Smooth muscle cell (in vitro differentiated cells): ENCODE data around the gene TMUB2. TPM values are rescaled to one million over a fixed set of nuclear protein-coding genes. Genes with fewer than 3 reads are reported as not detected.

Source experiments
- DNase-seq: peaks from one replicate; lab custom pipeline; 2025; ENCODE audit not compliant: unreplicated experiment; lab: John Stamatoyannopoulos, UW
- H2AFZ ChIP-seq: fragments of 200-600 bp; sonication (generic); 2 replicates; pipeline ENCODE4 v1.6.0; 2016; ENCODE audit warnings: antibody characterized with exemption, low read depth, mild to moderate bottlenecking
- H3F3A ChIP-seq: fragments of 200-600 bp; sonication (generic); 2 replicates; pipeline ENCODE4 v1.6.0; 2017; ENCODE audit warnings: antibody characterized with exemption, low read depth
- H3K27ac ChIP-seq: fragments of 200-600 bp; sonication (generic); 2 replicates; pipeline ENCODE4 v1.5.1; 2016; ENCODE audit warnings: low read depth, mild to moderate bottlenecking
- H3K27me3 ChIP-seq: fragments of 200-600 bp; sonication (generic); 2 replicates; pipeline ENCODE4 v1.6.1; 2016; ENCODE audit warnings: low read depth, mild to moderate bottlenecking
- H3K36me3 ChIP-seq: fragments of 200-600 bp; sonication (generic); 2 replicates; pipeline ENCODE4 v1.5.1; 2016; ENCODE audit warnings: low read depth
- H3K4me1 ChIP-seq: fragments of 200-600 bp; sonication (generic); 2 replicates; pipeline ENCODE4 v1.5.1; 2016; ENCODE audit warnings: low read depth
- H3K4me2 ChIP-seq: fragments of 200-600 bp; sonication (generic); 2 replicates; pipeline ENCODE4 v1.6.0; 2016; ENCODE audit warnings: mild to moderate bottlenecking
- H3K4me3 ChIP-seq: fragments of 200-600 bp; sonication (generic); 2 replicates; pipeline ENCODE4 v1.5.1; 2016; ENCODE audit warnings: mild to moderate bottlenecking
- H3K79me2 ChIP-seq: fragments of 200-600 bp; sonication (generic); 2 replicates; pipeline ENCODE4 v1.6.0; 2016; ENCODE audit warnings: low read depth, mild to moderate bottlenecking
- H3K9ac ChIP-seq: fragments of 200-600 bp; sonication (generic); 2 replicates; pipeline ENCODE4 v1.6.0; 2016; ENCODE audit warnings: low read depth
- H3K9me3 ChIP-seq: fragments of 200-600 bp; sonication (generic); replicated peaks from 2 replicates; pipeline ENCODE4 v1.5.1; 2016; ENCODE audit warnings: low read depth
- H4K20me1 ChIP-seq: fragments of 200-600 bp; sonication (generic); 2 replicates; pipeline ENCODE4 v1.6.0; 2016; ENCODE audit warnings: low read depth
- CTCF ChIP-seq: fragments of 200-600 bp; sonication (generic); IDR thresholded peaks from 2 replicates; pipeline ENCODE4 v1.5.1; 2017; ENCODE audit warnings: borderline replicate concordance, mild to moderate bottlenecking, antibody characterized with exemption; ENCODE audit not compliant: insufficient read depth, poor library complexity, severe bottlenecking
- WGBS: methylation state at CpG from one replicate; pipeline ENCODE4 v1.1.7; 2016; ENCODE audit warnings: low lambda C conversion rate; 5-methylcytosine and 5-hydroxymethylcytosine counted together
- polyA plus RNA-seq: library from polyadenylated mRNA; unstranded; fragments of >200 nt; fragmentation: Nextera tagmentation; extraction: Ambion mirVana; gene quantifications from 2 replicates; pipeline ENCODE4 v1.2.1, GENCODE V29; 2016
- total RNA-seq: library from RNA; depleted of rRNA; stranded (reverse); fragments of >200 nt; gene quantifications from 2 replicates; pipeline ENCODE4 v1.2.3, GENCODE V29; 2014

TMUB2 gene
- total and polyA plus RNA-seq, 2 experiments from 2014 or later: 26.4 to 39.2 TPM

GRCh38 chr17:44159519-44160210 is 27.1 kb upstream of the TMUB2 start:
- Histone ChIP-seq H3K4me3 (no peak overlapping the region), H3F3A (peaks cover 4% of the 10 kb centered on the region), H3K9ac (peak overlapping the region; percentile 43), H3K79me2 (no peaks in the 10 kb centered on the region), H3K27ac (peak overlapping the region; percentile 83), H3K36me3 (no peaks in the 10 kb centered on the region), H2AFZ (no peak overlapping the region), H3K4me2 (peak overlapping the region; percentile 60), H3K27me3 (no peaks in the 10 kb centered on the region), H3K4me1 (peaks cover 6% of the 10 kb centered on the region), H4K20me1 (no peaks in the 10 kb centered on the region), H3K9me3 (no peaks in the 10 kb centered on the region)
- no peak for DNase-seq
- 37% methylated on average over 15 of the region's 15 CpGs for whole genome bisulfite sequencing
- TF ChIP-seq CTCF: no peak

- Histone ChIP-seq H3K36me3 (no peaks in the 10 kb centered on the region), H3K4me3 (no peak overlapping the region), H3K9ac (no peak overlapping the region), H2AFZ (no peak overlapping the region), H3F3A (peaks cover 4% of the 10 kb centered on the region), H3K79me2 (no peaks in the 10 kb centered on the region), H3K9me3 (no peaks in the 10 kb centered on the region), H3K4me2 (no peak overlapping the region), H3K4me1 (peaks cover 2% of the 10 kb centered on the region), H3K27ac (no peak overlapping the region), H4K20me1 (no peaks in the 10 kb centered on the region), H3K27me3 (no peaks in the 10 kb centered on the region)
- WGBS: 100% methylated on average over 1 of the region's 1 CpG
- no peak for DNase-seq
- no peak for TF ChIP-seq CTCF
Measured at GRCh38 chr17:44164476-44164875, 22.3 kb upstream of the TMUB2 start.

- 92% methylated on average over 7 of the region's 7 CpGs for WGBS
- no peak for DNase-seq
- no peak overlapping the region for H3K27ac ChIP-seq
- H2AFZ ChIP-seq: no peak overlapping the region
- H3K4me3 ChIP-seq: no peak overlapping the region
- H4K20me1 ChIP-seq: no peaks in the 10 kb centered on the region
- H3K27me3 ChIP-seq: no peaks in the 10 kb centered on the region
- TF ChIP-seq CTCF: no peak
- no peaks in the 10 kb centered on the region for H3F3A ChIP-seq
- H3K9me3 ChIP-seq: no peaks in the 10 kb centered on the region
- peaks cover 9% of the 10 kb centered on the region for H3K4me1 ChIP-seq
- H3K4me2 ChIP-seq: no peak overlapping the region
- H3K36me3 ChIP-seq: no peaks in the 10 kb centered on the region
- H3K79me2 ChIP-seq: no peaks in the 10 kb centered on the region
- no peak overlapping the region for H3K9ac ChIP-seq
Measured at GRCh38 chr17:44167181-44167861, 19.5 kb upstream of the TMUB2 start.
